ENCODE results near the gene MAP4K3.

DNA sequence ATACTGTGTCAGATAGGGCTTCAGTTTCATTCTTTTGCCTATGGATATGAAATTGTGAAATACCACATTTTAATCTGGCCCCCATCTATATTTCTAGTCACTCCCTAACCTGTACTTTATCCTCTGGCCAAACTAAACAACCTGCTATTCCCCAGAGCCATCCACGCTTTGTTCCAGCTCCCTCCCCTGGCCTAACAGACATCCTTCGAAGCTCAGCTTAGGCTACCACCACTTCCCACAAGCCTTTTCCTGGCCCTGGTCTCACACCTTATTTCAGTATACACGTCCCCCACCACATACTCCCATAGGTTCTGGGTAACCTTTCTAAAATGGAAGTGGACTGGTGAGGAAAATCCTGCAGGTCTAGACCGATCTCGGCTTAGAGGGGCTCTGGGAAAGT, 55.4 kb downstream of the MAP4K3 start:
- TF ChIP-seq, protein P1, sequence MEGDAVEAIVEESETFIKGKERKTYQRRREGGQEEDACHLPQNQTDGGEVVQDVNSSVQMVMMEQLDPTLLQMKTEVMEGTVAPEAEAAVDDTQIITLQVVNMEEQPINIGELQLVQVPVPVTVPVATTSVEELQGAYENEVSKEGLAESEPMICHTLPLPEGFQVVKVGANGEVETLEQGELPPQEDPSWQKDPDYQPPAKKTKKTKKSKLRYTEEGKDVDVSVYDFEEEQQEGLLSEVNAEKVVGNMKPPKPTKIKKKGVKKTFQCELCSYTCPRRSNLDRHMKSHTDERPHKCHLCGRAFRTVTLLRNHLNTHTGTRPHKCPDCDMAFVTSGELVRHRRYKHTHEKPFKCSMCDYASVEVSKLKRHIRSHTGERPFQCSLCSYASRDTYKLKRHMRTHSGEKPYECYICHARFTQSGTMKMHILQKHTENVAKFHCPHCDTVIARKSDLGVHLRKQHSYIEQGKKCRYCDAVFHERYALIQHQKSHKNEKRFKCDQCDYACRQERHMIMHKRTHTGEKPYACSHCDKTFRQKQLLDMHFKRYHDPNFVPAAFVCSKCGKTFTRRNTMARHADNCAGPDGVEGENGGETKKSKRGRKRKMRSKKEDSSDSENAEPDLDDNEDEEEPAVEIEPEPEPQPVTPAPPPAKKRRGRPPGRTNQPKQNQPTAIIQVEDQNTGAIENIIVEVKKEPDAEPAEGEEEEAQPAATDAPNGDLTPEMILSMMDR (IDR thresholded peaks at IDR 0.05), result no peak
- TF ChIP-seq POLR2A (IDR thresholded peaks at IDR 0.05), result no peak
